ENCODE measurements around the gene SRSF7.

SRSF7 gene

DNA sequence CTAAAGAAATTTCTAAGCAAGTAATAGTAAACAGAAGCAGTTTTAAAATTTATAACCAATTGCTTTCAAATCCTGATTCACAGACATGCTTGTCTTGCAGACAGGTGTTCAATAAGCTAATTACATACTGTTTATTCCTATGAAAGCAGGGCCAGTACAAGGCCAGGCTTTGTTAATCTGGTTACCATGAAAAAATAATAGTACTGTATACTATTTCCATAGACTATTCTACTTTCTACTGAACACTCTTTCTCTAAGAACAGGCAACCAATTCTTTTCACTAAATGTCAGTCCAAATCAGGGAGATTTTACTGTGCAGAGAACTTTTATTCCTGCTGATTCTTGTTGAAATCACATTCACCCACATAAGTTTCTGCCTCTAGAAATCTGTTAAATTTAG is 2.9 kb upstream of the SRSF7 start:
- no peak for DNase-seq

DNA sequence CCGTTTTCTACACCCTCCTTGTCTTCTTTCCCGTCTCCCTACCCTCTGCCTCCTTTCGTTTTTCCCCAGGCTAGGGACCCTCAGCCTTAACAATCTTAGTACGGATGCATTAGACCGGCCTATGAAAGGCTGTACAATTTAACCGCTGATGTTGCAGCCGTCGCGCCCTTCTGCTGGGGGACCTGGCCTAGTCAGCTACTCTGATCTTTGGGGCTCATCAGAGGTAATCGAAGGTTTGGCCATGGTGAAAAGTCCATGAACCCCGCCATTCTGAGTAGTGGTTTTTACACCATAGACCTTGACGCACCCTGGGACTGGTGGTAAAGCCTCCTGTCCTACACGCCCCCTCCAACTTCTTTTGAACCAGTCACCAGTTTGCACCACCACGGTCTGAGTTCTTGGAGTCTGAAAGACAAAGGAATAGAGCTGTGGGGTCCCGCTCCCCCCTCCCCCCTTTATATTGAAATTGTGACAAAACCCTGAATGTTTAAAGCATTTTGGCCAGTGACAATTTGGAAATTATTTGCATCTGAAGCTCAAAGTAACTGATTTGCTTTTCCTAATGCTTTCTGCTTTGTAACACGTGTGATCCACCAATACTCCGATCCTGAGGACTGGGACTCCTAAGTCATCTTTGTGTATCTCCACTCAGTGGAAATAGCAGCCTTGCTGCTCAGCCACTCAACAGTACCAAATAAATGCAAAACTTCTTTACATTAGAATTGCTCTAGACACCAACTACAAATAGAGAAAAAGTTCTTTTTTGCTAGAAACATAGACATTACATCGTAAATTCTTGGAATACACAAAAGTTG is 642 bp upstream of the SRSF7 start:
- peak in 4 of 56 donors; percentile 35 to 61 (median 46) for DNase-seq

DNA sequence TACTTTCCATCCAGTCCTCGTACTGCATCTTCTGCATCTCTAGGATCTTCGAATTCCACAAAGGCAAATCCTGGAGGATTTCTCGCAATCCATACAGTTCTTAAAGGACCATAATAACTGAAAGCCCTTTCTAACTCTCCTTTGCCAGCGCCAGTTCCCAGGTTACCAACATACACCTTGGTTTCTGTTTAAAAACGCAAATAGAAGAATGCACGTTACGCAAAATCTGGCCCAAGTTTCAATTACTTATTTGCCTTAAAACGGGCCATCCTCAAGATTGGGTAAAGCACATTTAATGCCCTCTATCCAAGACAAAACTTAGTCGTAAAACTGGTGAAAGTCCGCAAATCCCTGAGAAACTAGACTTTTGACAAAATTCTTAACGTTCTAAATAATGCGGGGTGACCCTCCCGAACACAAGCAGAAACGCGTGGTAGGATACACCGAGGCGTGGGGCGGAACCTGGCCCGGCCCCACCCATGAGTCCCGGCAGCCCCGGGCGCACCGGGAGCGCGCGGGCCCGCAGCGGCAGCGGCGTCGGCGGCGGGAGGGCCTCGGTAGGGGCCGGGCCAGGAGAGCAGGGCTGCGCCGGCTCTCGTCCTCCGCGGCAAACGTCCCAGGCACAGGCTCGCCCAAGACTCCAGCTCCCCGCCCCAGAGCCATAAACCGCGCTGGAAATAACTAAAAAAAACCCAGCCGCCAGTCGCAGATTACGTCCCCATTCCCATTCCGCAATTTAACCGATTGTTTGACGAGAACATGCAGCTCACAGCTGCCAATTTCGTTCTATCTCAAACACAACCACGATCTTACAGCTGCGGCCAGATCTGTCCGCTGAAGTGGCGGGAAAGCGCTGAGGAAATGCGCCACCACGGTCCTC is 910 bp downstream of the SRSF7 start:
- DNase-seq = peak in 27 of 56 donors; percentile 14 to 68 (median 44)

DNA sequence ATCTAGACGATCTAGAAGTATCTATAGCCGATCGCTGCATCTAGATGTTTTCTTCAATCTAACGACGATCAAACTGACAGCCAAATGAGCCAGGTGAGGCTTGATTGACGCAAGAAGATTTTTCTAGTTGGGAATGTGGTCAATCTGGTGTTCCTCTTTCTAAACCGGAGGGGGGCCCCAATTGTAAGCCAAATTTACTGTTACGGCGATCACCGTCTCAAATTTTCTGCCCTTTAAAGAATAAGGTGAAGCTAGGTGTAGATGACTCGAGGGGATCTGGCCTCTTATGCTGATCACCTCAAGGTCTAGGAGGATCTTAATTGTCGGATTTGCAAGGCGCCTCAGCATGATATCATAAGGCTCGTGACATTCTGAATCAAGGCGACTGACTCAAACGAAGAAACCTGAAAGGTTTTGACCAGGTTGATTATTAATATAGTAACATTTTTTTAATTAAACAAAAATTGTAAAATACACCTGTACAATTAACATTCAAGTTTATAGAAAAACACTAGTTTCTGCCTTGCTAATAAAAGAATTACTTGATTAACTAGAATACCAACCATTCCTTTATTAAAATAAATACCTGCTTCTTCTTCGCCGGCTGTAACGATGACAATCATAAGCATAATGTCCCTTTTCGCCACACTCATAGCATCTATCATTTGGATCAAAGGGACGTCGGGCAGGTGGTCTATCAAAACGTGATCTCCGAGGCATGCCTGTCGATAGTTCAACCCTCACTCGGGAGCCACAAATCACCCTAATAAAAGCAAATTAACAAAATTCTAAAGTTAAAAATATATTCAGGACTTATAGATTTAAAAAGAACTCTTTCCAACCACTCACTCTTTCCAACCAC is 2.0 kb downstream of the SRSF7 start:
- DNase-seq = no peak

DNA sequence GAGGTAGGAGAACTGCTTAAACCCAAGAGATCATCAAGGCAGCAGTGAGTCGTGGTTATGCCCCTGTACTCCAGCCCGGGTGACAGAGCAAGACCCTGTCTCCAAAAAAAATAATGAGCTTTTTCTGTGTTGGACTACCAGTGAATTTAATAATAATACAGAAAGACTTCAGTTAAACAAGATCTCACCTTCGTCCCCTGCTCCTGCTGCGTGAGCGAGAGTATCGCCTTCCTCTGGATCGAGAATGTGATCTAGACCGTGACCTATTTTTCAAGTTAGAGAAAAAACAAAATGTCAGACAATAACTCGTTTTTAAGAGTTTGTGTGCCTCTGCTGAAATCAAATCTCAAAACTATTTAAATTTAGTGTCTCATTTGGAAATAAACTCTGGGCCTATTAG is 2.8 kb downstream of the SRSF7 start:
- no peak for DNase-seq

DNA sequence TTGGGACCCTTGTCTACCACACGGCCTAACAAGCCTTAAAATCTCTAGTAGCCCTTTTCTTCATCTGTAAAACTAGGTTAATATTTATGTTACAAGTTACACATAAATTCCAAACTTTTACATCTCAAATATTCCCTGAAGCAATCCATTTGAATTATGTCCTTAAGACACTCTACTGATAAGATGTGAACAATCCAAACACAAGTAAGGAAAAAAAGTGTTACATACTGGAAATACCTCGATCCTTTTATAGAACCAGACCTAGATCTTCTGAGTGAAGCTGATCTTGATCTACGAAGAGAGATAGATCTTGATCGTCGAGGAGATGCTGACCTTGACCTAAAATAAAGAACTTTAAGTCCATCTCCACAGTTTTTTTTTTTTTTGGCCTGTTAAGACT is 3.3 kb downstream of the SRSF7 start:
- DNase-seq = no peak

DNA sequence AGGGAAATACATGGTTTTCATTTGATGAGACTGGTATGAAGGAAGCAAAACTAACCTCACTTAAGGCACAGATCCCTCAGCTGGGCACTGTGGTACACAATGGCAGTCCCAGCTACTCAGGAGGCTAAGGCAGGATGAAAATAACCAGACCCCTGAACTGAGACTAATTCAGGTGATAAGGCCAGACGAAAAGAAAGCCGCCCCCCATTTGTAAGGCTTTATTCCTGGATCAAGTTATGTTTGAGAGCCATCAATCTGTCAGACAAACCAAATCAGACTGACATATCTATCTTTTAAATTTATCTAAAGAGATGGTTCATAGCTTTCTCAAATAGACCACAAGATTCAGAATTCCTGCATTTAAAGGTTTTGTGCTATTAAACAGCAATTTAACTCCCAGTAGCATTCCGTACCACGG is 4.1 kb downstream of the SRSF7 start:
- no peak for DNase-seq

DNA sequence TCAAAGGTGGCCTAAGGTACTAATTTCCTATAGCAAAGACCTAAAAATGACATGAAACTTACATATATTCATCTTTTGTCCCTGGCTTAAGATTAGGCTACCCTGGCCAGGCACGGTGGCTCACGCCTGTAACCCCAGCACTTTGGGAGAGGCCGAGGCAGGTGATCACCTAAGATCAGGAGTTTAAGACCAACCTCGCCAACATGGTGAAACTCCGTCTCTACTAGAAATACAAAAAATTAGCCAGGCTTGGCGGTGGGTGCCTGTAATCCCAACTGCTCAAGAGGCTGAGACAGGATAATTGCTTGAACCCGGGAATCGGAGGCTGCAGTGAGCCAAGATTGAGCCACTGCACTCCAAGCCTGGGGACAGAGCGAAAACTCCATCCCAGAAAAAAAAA is 5.9 kb downstream of the SRSF7 start:
- DNase-seq = no peak

DNA sequence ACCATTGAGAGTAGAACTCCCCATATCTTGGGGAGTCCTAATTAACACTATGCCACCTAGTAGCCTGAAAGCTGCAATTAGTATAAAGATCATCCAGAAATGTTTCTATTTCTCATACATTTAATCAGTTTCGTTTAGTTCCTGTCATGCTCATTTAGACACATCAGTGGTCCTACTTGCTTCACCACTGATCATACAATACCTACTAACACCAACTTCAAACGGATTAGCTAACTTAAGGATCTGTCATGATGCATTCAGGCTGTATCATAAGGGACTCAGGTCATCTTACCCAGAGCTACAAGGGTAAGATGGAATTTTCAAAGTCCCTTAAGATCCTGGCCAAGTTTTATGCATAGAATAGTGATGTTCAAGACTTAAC is 6.8 kb downstream of the SRSF7 start:
- DNase-seq = no peak

DNA sequence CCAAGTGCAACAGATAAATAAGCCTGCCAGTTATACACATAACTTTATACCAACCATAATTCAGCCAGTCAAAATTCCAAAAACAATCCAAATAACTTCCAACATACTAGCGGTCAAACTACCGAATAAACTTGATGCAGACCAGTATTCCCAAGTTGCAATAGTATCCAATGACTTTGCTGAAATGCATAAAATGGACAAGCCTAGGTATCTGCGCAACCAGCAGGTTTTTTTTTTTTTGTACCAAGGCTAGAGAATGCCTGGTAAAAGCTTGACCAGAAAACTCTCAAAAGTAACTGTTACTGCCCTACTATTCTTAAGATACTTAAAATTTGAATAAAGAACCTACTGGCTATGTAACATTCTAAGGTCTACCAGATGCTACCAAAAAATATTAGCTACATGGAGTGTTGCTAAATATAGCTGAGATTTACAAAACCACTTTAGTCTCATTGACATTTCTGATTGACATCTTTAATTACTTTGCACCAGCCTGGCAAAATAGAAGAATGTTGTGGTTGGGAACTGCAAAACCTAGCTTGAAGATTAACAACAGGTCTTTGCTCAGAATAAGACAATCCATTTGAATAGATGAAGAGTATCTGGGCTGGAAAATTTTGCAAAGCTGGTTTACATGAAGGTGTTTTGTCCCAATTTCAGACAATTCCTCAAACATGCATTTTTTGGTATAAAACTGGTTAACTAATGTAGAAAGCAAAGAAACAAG is 7.3 kb downstream of the SRSF7 start:
- no peak for DNase-seq

DNA sequence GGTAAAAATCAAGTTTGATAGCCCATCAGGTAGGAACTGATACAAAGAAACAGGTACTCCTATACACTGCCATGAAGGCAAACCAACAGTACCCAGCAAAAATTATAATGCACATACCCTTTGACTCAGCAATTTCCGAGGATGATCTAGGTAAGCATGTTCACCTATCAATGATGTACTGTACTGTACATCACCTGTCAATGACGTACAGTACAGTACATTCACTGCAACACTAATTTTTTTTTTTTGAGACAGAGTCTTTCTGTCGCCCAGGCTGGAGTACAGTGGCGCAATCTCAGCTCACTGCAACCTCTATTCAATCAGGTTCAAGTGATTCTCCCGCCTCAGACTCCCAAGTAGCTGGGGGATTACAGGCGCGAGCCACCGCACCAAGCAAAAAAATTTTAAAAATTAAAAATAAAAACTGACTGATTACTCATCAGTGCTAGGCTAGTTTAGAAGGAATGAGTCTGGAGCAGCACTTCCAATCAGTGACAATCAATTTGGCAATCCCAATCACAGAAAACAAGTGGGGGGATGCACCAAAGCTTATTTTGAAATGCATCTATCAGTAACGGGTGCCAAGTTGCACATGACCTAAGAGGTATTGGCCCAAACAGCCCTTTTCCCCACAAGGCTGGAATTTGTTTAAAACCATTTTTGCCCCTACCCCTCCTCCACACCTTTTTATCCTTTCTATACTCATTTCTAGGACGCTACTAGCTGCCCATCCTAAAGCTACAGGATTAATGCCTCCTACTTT is 8.2 kb downstream of the SRSF7 start:
- no peak for DNase-seq

DNA sequence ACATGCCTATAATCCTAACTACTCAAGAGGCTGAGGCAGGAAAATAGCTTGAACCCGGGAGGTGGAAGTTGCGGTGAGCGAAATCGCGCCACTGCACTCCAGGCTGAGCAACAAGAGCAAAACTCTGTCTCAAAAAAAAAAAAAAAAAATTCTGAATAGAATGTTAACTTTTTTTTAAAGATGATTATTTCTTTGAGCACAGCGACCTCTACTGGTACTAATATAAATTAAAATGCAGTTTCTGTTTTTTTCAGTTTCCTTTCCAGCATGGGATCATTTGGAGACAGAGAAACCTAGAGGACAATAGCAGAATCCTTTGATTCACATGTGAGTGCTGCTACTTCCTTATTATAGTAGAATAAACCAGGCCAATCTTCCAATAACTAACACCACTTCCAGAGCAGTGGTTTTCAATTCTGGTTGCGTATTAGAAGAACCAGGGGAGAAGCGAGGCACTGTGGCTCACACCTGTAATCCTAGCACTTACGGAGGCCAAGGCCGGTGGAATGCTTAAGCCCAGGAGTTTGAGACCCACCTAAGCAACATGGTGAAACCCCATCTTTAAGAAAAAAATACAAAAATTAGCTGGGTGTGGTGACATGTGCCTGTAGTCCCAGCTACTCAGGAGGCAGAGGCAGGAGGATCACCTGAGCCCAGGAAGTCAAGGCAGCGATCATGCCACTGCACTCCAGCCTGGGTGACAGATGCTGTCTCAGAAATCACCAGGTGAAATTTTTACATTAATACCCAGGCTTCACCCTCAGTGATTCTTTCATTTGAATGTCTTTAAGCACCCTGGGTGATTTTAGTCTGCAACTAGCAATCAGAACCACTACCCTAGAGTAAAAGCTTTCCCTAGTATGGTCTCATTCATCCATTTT is 10.1 kb downstream of the SRSF7 start:
- DNase-seq = no peak

DNA sequence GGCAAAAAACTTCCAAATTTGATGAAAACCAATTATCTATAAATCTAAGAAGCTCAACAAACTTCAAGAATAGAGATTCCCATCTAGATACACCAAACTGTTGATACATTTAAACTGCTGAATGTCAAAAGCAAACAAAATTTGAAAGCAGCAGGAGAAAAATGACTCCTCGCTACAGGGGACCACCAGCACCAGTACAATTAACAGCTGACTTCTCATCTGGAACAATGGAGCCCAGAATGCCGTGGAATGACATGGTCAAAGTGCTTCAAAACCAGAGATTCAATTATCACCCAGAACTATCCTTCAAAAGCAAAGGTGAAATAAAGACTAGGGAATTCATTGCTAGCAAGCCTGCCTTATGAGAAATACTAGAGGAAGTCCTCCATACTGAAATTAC is 11.6 kb downstream of the SRSF7 start:
- no peak for DNase-seq

DNA sequence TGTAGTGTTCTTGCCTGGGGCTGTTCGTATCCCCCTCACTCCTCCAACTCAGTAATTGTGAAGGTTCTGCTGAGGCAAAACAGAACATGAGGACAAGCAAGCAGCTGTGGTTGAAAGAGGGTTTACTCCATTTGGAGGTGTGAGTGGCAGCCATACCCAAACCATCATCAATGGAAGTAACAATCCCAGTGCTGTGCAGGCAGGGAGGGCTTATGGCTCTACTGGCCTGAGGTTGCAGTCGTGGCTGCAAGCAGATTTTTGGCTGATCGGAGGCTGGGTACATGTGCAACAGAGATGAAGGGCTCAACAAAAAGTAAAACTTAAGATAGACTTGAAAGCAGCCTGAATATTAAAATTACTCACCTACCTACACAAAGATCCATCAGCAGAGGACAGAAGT is 13.2 kb downstream of the SRSF7 start:
- no peak for DNase-seq

DNA sequence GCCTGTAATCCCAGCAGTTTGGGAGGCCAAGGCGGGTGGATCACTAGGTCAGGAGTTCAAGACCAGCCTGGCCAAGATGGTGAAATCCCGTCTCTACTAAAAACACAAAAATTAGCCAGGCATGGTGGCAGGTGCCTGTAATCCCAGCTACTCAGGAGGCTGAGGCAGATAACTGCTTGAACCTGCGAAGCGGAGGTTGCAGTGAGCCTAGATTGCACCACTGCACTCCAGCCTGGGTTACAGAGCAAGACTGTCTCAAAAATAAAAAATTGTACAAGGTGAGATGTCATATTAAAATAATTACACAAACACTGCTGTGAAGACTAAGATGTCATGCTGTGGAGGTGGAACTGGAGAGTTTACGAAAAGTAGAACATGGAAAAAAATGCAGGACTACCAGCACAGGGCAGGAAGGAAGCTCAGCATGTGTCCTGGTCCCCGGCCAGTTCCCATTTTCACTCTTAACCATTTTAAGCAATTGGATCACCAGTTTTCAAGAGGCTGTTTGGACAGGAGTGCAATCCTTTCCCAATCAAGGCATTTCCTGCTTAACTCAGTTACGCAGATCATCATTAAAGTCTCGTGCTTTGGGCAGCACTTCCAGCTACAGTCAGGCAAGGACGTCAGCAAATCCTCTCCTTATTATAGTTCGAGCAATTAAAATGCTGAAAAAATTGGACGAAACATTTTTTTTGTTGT is 14.0 kb downstream of the SRSF7 start:
- DNase-seq = peak in 3 of 56 donors; percentile 6 to 23 (median 23)

DNA sequence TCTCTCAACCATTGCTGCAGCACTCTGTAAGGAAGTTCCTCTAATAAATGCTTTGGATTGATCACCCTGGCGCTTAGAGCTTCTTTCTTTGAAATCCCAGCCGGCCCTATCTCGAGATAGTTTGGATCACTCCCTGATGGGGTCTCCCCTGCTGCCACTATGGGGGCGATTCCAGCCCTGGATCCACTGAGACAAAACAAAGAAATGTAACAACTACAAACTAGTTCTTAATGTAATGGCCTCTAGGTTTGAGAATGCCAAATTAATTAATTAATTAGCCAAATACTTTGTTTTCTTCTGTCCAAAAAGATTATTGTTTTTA is 15.2 kb downstream of the SRSF7 start:
- DNase-seq = no peak

DNA sequence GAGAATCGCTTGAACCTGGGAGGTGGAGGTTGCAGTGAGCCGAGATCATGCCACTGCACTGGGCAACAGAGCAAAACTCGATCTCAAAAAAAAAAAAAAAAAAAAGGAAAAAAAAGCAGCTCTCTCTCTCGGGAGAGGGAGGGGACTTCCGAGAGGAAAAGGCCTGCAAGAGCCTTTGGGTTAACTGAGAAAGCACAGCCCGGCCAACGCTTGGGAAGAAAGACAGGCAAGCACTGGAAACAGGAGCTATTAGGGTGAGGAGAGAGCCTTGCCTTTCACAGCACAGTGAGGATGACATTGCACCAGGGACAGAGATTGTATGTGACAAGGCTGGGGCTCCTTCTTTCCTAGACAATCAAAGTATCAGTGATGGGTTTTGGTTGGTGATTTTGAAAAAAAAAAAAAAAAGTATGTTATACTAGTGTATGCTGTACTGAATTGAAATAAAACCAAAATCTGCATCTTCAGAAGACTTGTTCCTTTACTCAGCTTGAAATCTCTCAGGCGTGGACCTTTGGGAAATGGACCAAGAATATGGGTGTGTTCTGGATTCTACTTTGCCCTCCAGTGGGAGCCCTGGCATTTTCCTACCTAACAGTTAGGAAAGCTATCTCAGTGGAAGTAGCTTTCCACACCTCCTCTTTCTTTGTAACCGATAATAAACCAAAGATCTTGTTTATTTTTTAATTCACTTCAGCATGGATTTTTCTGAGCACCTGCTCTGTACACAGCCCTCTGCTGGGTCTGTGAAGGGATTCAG is 16.7 kb downstream of the SRSF7 start:
- no peak for DNase-seq

Data from amygdala (tissue), 56 donors.